Measurements from ENCODE around the gene PRPSAP1.
"Not testable (repeated sequence)": the region's sequence is repeated elsewhere in the genome, so short reads cannot be mapped to it uniquely, and the experiment has no call there.

PRPSAP1 gene

GRCh38 chr17:76359776-76360175, 6.1 kb upstream of the PRPSAP1 start:
- DNase-seq (ENCODE audit: low spot score), result not testable (repeated sequence)

GRCh38 chr17:76359375-76359774, 5.7 kb upstream of the PRPSAP1 start:
- no peak for DNase-seq (ENCODE audit: low spot score)

GRCh38 chr17:76357597-76358158, 4.0 kb upstream of the PRPSAP1 start:
- no peak for DNase-seq (ENCODE audit: low spot score)

- DNase-seq (ENCODE audit: low spot score), result no peak
Measured at GRCh38 chr17:76356803-76357456, 3.2 kb upstream of the PRPSAP1 start.

- DNase-seq (ENCODE audit: low spot score), result no peak
Measured at GRCh38 chr17:76354747-76355310, 1.1 kb upstream of the PRPSAP1 start.

- no peak for DNase-seq (ENCODE audit: low spot score)
Measured at GRCh38 chr17:76354317-76354729, 607 bp upstream of the PRPSAP1 start.

- peak; percentile 18 for DNase-seq (ENCODE audit: low spot score)
Measured at GRCh38 chr17:76353004-76353598, 615 bp downstream of the PRPSAP1 start.

- no peak for DNase-seq (ENCODE audit: low spot score)
Measured at GRCh38 chr17:76351526-76352071, 2.1 kb downstream of the PRPSAP1 start.

- no peak for DNase-seq (ENCODE audit: low spot score)
Measured at GRCh38 chr17:76350463-76350862, 3.3 kb downstream of the PRPSAP1 start.

DNA sequence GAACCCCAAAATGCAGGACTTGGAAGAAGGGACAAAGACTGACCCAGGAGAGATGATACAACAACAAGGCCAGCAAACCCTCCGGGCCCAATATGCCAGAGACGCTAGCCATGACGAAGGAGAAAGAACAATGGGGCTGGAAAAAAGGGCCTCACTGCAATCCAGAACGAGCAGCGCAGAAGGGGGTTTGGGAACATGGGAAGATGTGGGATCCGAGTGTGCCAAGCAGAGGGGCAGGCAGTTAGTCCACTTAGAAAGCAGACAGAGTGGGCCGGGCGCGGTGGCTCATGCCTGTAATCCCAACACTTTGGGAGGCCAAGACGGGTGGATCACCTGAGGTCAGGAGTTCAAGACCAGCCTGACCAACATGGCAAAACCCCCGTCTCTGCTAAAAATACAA, 6.8 kb downstream of the PRPSAP1 start:
- not testable (repeated sequence) for DNase-seq (ENCODE audit: low spot score)

- DNase-seq (ENCODE audit: low spot score), result no peak
Measured at GRCh38 chr17:76345377-76345974, 8.2 kb downstream of the PRPSAP1 start.

GRCh38 chr17:76343106-76343505, 10.6 kb downstream of the PRPSAP1 start:
- no peak for DNase-seq (ENCODE audit: low spot score)

- no peak for DNase-seq (ENCODE audit: low spot score)
Measured at GRCh38 chr17:76341301-76341700, 12.4 kb downstream of the PRPSAP1 start.

GRCh38 chr17:76337413-76337777, 16.3 kb downstream of the PRPSAP1 start:
- DNase-seq (ENCODE audit: low spot score), result no peak

GRCh38 chr17:76336756-76337412, 16.8 kb downstream of the PRPSAP1 start:
- no peak for DNase-seq (ENCODE audit: low spot score)

DNA sequence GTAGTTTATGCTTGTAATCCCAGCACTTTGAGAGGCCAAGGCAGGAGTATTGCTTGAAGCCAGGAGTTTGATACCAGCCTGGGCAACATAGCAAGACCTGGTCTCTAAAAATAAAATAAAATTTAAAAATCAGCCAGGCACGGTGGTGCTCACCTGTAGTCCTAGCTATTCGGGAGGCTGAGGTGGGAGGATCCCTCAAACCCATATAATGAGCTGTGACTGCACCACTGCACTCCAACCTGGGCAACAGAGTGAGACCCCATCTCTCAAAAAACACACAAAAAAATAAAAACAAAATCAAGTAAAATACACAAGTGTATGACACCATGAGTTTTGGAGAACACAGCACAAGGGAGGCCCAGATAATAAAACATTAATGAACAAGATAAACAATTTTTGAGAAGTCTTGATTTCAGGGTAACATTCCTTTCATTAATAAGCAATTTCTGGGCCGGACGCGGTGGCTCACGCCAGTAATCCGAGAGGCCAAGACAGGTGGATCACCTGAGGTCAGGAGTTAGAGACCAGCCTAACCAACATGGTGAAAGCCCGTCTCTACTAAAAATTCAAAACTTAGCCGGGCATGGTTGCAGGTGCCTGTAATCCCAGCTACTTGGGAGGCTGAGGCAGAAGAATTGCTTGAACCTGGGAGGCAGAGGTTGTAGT, 17.9 kb downstream of the PRPSAP1 start:
- DNase-seq (ENCODE audit: low spot score), result no peak

- DNase-seq (ENCODE audit: low spot score), result no peak
Measured at GRCh38 chr17:76333673-76334505, 19.8 kb downstream of the PRPSAP1 start.

- DNase-seq (ENCODE audit: low spot score), result no peak
Measured at GRCh38 chr17:76331083-76331482, 22.6 kb downstream of the PRPSAP1 start.

DNA sequence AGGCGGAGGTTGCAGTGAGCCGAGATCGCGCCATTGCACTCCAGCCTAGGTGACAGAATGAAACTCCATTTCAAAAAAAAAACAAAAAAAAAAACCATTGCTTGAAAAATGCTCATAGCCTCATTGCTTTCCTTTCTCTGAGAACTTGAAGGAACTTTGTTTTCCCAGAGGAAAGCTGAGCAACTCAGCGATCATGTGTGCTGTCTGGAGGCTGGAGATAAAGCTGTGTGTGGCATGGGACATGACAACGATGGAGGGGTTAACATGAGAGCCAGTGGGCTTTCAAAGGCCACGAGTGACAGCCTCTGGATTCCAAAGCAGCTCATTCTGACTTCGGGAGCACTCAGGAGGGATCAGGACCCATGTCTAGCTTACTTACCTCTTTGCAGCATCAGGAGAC, 24.1 kb downstream of the PRPSAP1 start:
- DNase-seq (ENCODE audit: low spot score), result no peak

DNA sequence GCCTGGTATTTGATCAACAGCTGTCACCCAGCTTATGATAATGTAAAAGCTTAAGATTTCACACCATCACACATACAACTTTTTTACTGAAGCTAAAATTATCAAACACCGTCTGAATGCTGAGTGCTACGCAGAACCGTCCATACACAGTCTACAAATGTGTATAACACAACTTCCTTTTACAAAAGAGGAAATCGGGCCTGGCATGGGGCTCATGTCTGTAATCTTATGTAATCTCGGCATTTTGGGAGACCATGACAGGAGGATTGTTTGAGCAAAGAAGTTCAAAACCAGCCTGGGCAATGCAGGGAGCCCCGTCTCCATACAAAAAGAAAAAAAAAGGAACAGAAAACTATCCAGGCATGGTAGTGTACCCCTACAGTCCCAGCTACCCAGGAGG, 26.0 kb downstream of the PRPSAP1 start:
- peak; percentile 20 for DNase-seq (ENCODE audit: low spot score)

DNA sequence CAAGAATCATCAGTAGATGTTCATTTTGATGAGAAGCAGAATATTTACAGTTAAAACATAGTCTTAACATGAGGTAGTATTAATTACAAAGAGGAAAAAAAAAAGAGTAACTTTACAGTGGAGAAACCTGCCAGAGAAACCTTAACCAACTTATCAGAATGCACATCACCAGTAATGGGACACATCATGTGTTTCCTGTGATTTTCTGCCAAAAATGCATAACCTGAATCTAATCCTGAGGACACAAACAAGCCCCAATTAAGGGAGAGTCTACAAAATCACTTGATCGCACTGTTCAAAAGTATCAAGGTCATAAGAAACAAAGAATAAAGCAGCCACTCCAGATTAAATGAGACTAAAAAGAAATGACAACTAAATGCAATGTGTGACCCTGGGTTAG, 27.4 kb downstream of the PRPSAP1 start:
- no peak for DNase-seq (ENCODE audit: low spot score)
